Cerebellar nuclear complex (tissue), 1 donor: ENCODE measurements around the gene PDS5A.
"Not testable (repeated sequence)": the region's sequence is repeated elsewhere in the genome, so short reads cannot be mapped to it uniquely, and the experiment has no call there.

Experiments used
- DNase-seq, 2 experiments: peaks; one replicate each; lab custom pipeline; 2025; lab: John Stamatoyannopoulos, UW

The PDS5A gene

GRCh38 chr4:39825090-39825489 lies 152.6 kb downstream of the PDS5A start:
- no peak for DNase-seq

GRCh38 chr4:39823191-39823590 lies 154.5 kb downstream of the PDS5A start:
- DNase-seq: no peak

GRCh38 chr4:39822662-39823061 lies 155.0 kb downstream of the PDS5A start:
- DNase-seq: no peak

- no peak for DNase-seq
These were observed 155.8 kb downstream of the PDS5A start for GRCh38 chr4:39821951-39822350.

GRCh38 chr4:39820186-39820585 lies 157.5 kb downstream of the PDS5A start:
- no peak for DNase-seq

- no peak for DNase-seq
These were observed 159.1 kb downstream of the PDS5A start for GRCh38 chr4:39818646-39819045.

GRCh38 chr4:39814403-39815185 lies 163.1 kb downstream of the PDS5A start:
- DNase-seq: no peak

GRCh38 chr4:39813761-39814160 lies 163.9 kb downstream of the PDS5A start:
- not testable (repeated sequence) for DNase-seq

GRCh38 chr4:39813033-39813432 lies 164.7 kb downstream of the PDS5A start:
- DNase-seq: not testable (repeated sequence)

GRCh38 chr4:39812500-39812899 lies 165.2 kb downstream of the PDS5A start:
- DNase-seq: no peak

- DNase-seq: no peak
These were observed 169.4 kb downstream of the PDS5A start for GRCh38 chr4:39808231-39808749.

GRCh38 chr4:39802005-39802404 lies 175.7 kb downstream of the PDS5A start:
- no peak for DNase-seq

GRCh38 chr4:39792976-39793375 lies 184.7 kb downstream of the PDS5A start:
- not testable (repeated sequence) for DNase-seq

- DNase-seq: no peak
These were observed 185.2 kb downstream of the PDS5A start for GRCh38 chr4:39792529-39792928.

- DNase-seq: no peak
These were observed 185.6 kb downstream of the PDS5A start for GRCh38 chr4:39792128-39792527.

GRCh38 chr4:39786838-39787237 lies 190.9 kb downstream of the PDS5A start:
- no peak for DNase-seq

GRCh38 chr4:39785083-39785482 lies 192.6 kb downstream of the PDS5A start:
- DNase-seq: no peak

GRCh38 chr4:39781988-39782387 lies 195.7 kb downstream of the PDS5A start:
- DNase-seq: not testable (repeated sequence)
